CD4-positive, alpha-beta memory T cell (primary cell): ENCODE data around the gene CGGBP1. TPM values are rescaled to one million over a fixed set of nuclear protein-coding genes. Genes with fewer than 3 reads are reported as not detected.
"Not testable (repeated sequence)": the region's sequence is repeated elsewhere in the genome, so short reads cannot be mapped to it uniquely, and the experiment has no call there.

Experiments
- CTCF ChIA-PET: fragments of 350-600 bp; sonication (Branson Sonifier 250); formaldehyde crosslinking; loops from one replicate; lab custom pipeline; 2021; ENCODE audit warnings: inconsistent platforms; ENCODE audit not compliant: partially characterized antibody; lab: Charles Lee
- POLR2A ChIA-PET: fragments of 350-600 bp; sonication (Branson Sonifier 250); formaldehyde crosslinking; loops from one replicate; lab custom pipeline; 2021; ENCODE audit not compliant: partially characterized antibody; lab: Charles Lee
- DNase-seq, 5 donors: peaks; one replicate each; pipeline versions ENCODE4 v3.0.0 to v3.0.0-alpha.2; 2020 to 2022; ENCODE audit warnings: mixed read lengths in 1 of 5
- H3K27ac ChIP-seq: one replicate; pipeline ENCODE4 v1.7.0; 2013; ENCODE audit warnings: low read depth, low read length
- H3K27me3 ChIP-seq: 2 replicates; pipeline ENCODE4 v1.7.0; 2013; ENCODE audit warnings: mild to moderate bottlenecking, low read length, moderate library complexity; ENCODE audit not compliant: insufficient read depth
- H3K36me3 ChIP-seq: 2 replicates; pipeline ENCODE4 v1.7.0; 2013; ENCODE audit warnings: mild to moderate bottlenecking, low read length, moderate library complexity; ENCODE audit not compliant: insufficient read depth
- H3K4me1 ChIP-seq: 2 replicates; pipeline ENCODE4 v1.7.0; 2013; ENCODE audit warnings: mild to moderate bottlenecking, low read length, moderate library complexity; ENCODE audit not compliant: insufficient read depth
- H3K4me3 ChIP-seq, 2 donors: one replicate each; pipeline ENCODE4 v1.7.0; 2013; ENCODE audit warnings: low read length in 2 of 2, mild to moderate bottlenecking in 1 of 2
- H3K9me3 ChIP-seq, 2 donors: one replicate each; pipeline ENCODE4 v1.7.0; 2013; ENCODE audit warnings: low read length in 2 of 2, control low read depth in 1 of 2; ENCODE audit not compliant: control insufficient read depth in 1 of 2
- H3K27ac Mint-ChIP-seq, 7 donors: one replicate each; pipeline ENCODE4 v1.8.0; 2020 to 2021; ENCODE audit warnings: mixed read lengths in 7 of 7, mild to moderate bottlenecking in 6 of 7, inconsistent platforms in 3 of 7, moderate library complexity in 3 of 7
- H3K27me3 Mint-ChIP-seq, 2 donors: one replicate each; pipeline ENCODE4 v1.8.0; 2020 to 2021; ENCODE audit warnings: mixed read lengths in 2 of 2
- H3K36me3 Mint-ChIP-seq, 2 donors: one replicate each; pipeline ENCODE4 v1.8.0; 2020 to 2021; ENCODE audit warnings: mixed read lengths in 2 of 2, inconsistent platforms in 1 of 2, mild to moderate bottlenecking in 1 of 2
- H3K4me1 Mint-ChIP-seq, 4 donors: one replicate each; pipeline ENCODE4 v1.8.0; 2020 to 2021; ENCODE audit warnings: mixed read lengths in 4 of 4, mild to moderate bottlenecking in 1 of 4
- H3K4me3 Mint-ChIP-seq, 8 donors: one replicate each; pipeline ENCODE4 v1.8.0; 2020 to 2021; ENCODE audit warnings: mixed read lengths in 8 of 8, mild to moderate bottlenecking in 7 of 8, moderate library complexity in 6 of 8, inconsistent platforms in 3 of 8
- H3K9me3 Mint-ChIP-seq, 8 donors: one replicate each; pipeline ENCODE4 v1.8.0; 2020 to 2021; ENCODE audit warnings: mixed read lengths in 8 of 8, mild to moderate bottlenecking in 5 of 8, inconsistent platforms in 3 of 8, moderate library complexity in 1 of 8
- intact Hi-C: fragments of 100-400 bp; cut with micrococcal nuclease; formaldehyde crosslinking; loops from one replicate; pipeline ENCODE4 v1.15.1; 2023
- polyA plus RNA-seq, 2 donors: library from polyadenylated mRNA; unstranded; fragments of 300-500 nt; fragmentation: Illumina TruSeq; gene quantifications; one replicate each; pipeline ENCODE4 v1.2.3, GENCODE V29; 2021
- total RNA-seq, 2 experiments: library from RNA; stranded (reverse); gene quantifications; one replicate each; pipeline ENCODE4 v1.2.3, GENCODE V29; 2021

The CGGBP1 gene
- total and polyA plus RNA-seq, 4 experiments from 2014 or later: 94.2 to 159 (median 123) TPM

- POLR2A ChIA-PET: interaction anchor here (0.8 to 2.6 kb wide), 5 partner anchors 12 to 118 kb away, joined by 3 to 55 read pairs (median 3); partner anchors contain the start of genes C3orf38, CGGBP1 and ZNF654
- peak overlapping the region; percentile 78 to 92 (median 90) for H3K4me3 Mint-ChIP-seq
- Histone ChIP-seq H3K27ac (peak overlapping the region; percentile 61), H3K4me1 (peaks cover 19% of the 10 kb centered on the region), H3K9me3 (no peaks in the 10 kb centered on the region), H3K27me3 (no peaks in the 10 kb centered on the region), H3K36me3 (no peaks in the 10 kb centered on the region), H3K4me3 (peak overlapping the region; percentile 52 to 54)
- peaks cover 22 to 41% (median 32%) of the 10 kb centered on the region in 4 donors for H3K4me1 Mint-ChIP-seq
- H3K36me3 Mint-ChIP-seq: no peaks in the 10 kb centered on the region
- CTCF ChIA-PET: interaction anchor here (0.6 to 1.2 kb wide), 4 partner anchors 27 to 733 kb away, joined by 3 to 5 read pairs (median 4); partner anchors contain the start of gene CGGBP1
- intact Hi-C loops: loop anchor here (1.0 to 2.0 kb wide), 2 partner anchors 27 to 28 kb away; partner anchors contain the start of genes CGGBP1 and ZNF654
- DNase-seq: peak in 4 of 5 donors; percentile 49 to 62 (median 58)
- no peaks in the 10 kb centered on the region for H3K27me3 Mint-ChIP-seq
- peaks cover 0 to 4% (median 0%) of the 10 kb centered on the region in 8 donors for H3K9me3 Mint-ChIP-seq
- H3K27ac Mint-ChIP-seq: peak overlapping the region; percentile 80 to 98 (median 96)
These were observed 27.1 kb downstream of the CGGBP1 start for GRCh38 chr3:88031642-88032077.

GRCh38 chr3:88030210-88030609, 28.6 kb downstream of the CGGBP1 start:
- intact Hi-C loops: loop anchor here (2.0 kb wide), 1 partner anchor 25 kb away; no protein-coding TSS in a partner anchor
- peaks cover 22 to 41% (median 32%) of the 10 kb centered on the region in 4 donors for H3K4me1 Mint-ChIP-seq
- ChIA-PET CTCF (interaction anchor here (1.5 kb wide), 2 partner anchors 25 to 28 kb away, joined by 4 to 5 read pairs; no protein-coding TSS in a partner anchor), POLR2A (interaction anchor here (3.1 kb wide), 1 partner anchor 29 kb away, joined by 22 read pairs; the partner anchor contains the start of genes CGGBP1 and ZNF654)
- H3K27me3 ChIP-seq: no peaks in the 10 kb centered on the region
- H3K36me3 ChIP-seq: no peaks in the 10 kb centered on the region
- H3K9me3 Mint-ChIP-seq: peaks cover 0 to 4% (median 0%) of the 10 kb centered on the region in 8 donors
- no peak overlapping the region for H3K4me3 ChIP-seq
- H3K4me3 Mint-ChIP-seq: peak overlapping the region; percentile 64 to 80 (median 72)
- no peaks in the 10 kb centered on the region for H3K27me3 Mint-ChIP-seq
- no peak overlapping the region for H3K27ac ChIP-seq
- peak overlapping the region in 6 of 7 donors; percentile 43 to 88 (median 77) for H3K27ac Mint-ChIP-seq
- H3K4me1 ChIP-seq: peaks cover 19% of the 10 kb centered on the region
- DNase-seq: peak in 1 of 5 donors; percentile 14
- no peaks in the 10 kb centered on the region for H3K9me3 ChIP-seq
- no peaks in the 10 kb centered on the region for H3K36me3 Mint-ChIP-seq

- Histone ChIP-seq H3K36me3 (no peaks in the 10 kb centered on the region), H3K27ac (no peak overlapping the region), H3K27me3 (no peaks in the 10 kb centered on the region), H3K4me3 (no peak overlapping the region), H3K4me1 (peaks cover 19% of the 10 kb centered on the region), H3K9me3 (no peaks in the 10 kb centered on the region)
- no peak overlapping the region for H3K4me3 Mint-ChIP-seq
- peaks cover 19 to 39% (median 31%) of the 10 kb centered on the region in 4 donors for H3K4me1 Mint-ChIP-seq
- no peaks in the 10 kb centered on the region for H3K27me3 Mint-ChIP-seq
- intact Hi-C loops: no loop called here
- ChIA-PET CTCF (interaction anchor here (1.0 to 1.5 kb wide), 4 partner anchors 9 to 731 kb away, joined by 3 to 5 read pairs (median 4); no protein-coding TSS in a partner anchor), POLR2A (interaction anchor here (0.9 to 3.1 kb wide), 2 partner anchors 30 to 122 kb away, joined by 3 to 22 read pairs; partner anchors contain the start of genes CGGBP1 and ZNF654)
- no peaks in the 10 kb centered on the region for H3K36me3 Mint-ChIP-seq
- DNase-seq: no peak
- H3K9me3 Mint-ChIP-seq: peaks cover 0 to 4% (median 0%) of the 10 kb centered on the region in 8 donors
- H3K27ac Mint-ChIP-seq: peak overlapping the region in 2 of 7 donors; percentile 0 to 72
These were observed 29.9 kb downstream of the CGGBP1 start for GRCh38 chr3:88028876-88029275.

- POLR2A ChIA-PET: no interaction called here
- Histone ChIP-seq H3K4me1 (peaks cover under 1% of the 10 kb centered on the region), H3K27me3 (no peaks in the 10 kb centered on the region), H3K9me3 (no peaks in the 10 kb centered on the region), H3K27ac (no peak overlapping the region), H3K36me3 (no peaks in the 10 kb centered on the region), H3K4me3 (no peak overlapping the region)
- H3K4me1 Mint-ChIP-seq: peaks cover 8 to 13% (median 10%) of the 10 kb centered on the region in 4 donors
- no peaks in the 10 kb centered on the region for H3K36me3 Mint-ChIP-seq
- no peak overlapping the region for H3K4me3 Mint-ChIP-seq
- DNase-seq: no peak
- CTCF ChIA-PET: no interaction called here
- no peaks in the 10 kb centered on the region for H3K27me3 Mint-ChIP-seq
- intact Hi-C loops: no loop called here
- peak overlapping the region in 4 of 7 donors; percentile 51 to 72 (median 68) for H3K27ac Mint-ChIP-seq
- H3K9me3 Mint-ChIP-seq: peaks cover 0 to 2% (median 0%) of the 10 kb centered on the region in 8 donors
These were observed 33.7 kb downstream of the CGGBP1 start for GRCh38 chr3:88025001-88025552.

- peak overlapping the region in 2 of 8 donors; percentile 8 to 14 for H3K4me3 Mint-ChIP-seq
- CTCF ChIA-PET: interaction anchor here (0.9 to 1.5 kb wide), 4 partner anchors 9 to 94 kb away, joined by 3 to 4 read pairs (median 3); no protein-coding TSS in a partner anchor
- intact Hi-C loops: no loop called here
These were observed 39.8 kb downstream of the CGGBP1 start for GRCh38 chr3:88019024-88019423.

GRCh38 chr3:88015656-88016055, 43.1 kb downstream of the CGGBP1 start:
- H3K27ac Mint-ChIP-seq, DNase-seq, H3K27ac ChIP-seq: not testable (repeated sequence)

More at GRCh38 chr3:88019024-88019423, 39.8 kb downstream of the CGGBP1 start:
- no peaks in the 10 kb centered on the region for H3K36me3 ChIP-seq
- H3K27me3 ChIP-seq: no peaks in the 10 kb centered on the region
- H3K27ac Mint-ChIP-seq: no peak overlapping the region
- no peaks in the 10 kb centered on the region for H3K4me1 ChIP-seq
- no peak overlapping the region for H3K4me3 ChIP-seq
- no peaks in the 10 kb centered on the region for H3K9me3 ChIP-seq
- H3K9me3 Mint-ChIP-seq: no peaks in the 10 kb centered on the region
- H3K27ac ChIP-seq: no peak overlapping the region
- peak in 1 of 5 donors; percentile 12 for DNase-seq
- peaks cover 5 to 16% (median 11%) of the 10 kb centered on the region in 4 donors for H3K4me1 Mint-ChIP-seq
- H3K36me3 Mint-ChIP-seq: no peaks in the 10 kb centered on the region
- H3K27me3 Mint-ChIP-seq: peaks cover 2 to 4% of the 10 kb centered on the region in 2 donors
- POLR2A ChIA-PET: interaction anchor here (1.3 to 1.8 kb wide), 2 partner anchors 12 to 40 kb away, joined by 3 to 8 read pairs; partner anchors contain the start of genes CGGBP1 and ZNF654

GRCh38 chr3:88013592-88013991, 45.2 kb downstream of the CGGBP1 start:
- Histone ChIP-seq H3K27ac (no peak overlapping the region), H3K9me3 (no peaks in the 10 kb centered on the region), H3K4me3 (no peak overlapping the region), H3K27me3 (no peaks in the 10 kb centered on the region), H3K36me3 (no peaks in the 10 kb centered on the region), H3K4me1 (no peaks in the 10 kb centered on the region)
- DNase-seq: no peak
- Mint-ChIP-seq H3K4me3 (no peak overlapping the region), H3K4me1 (peaks cover 3 to 12% (median 7%) of the 10 kb centered on the region in 4 donors), H3K36me3 (no peaks in the 10 kb centered on the region), H3K27me3 (peaks cover 4% of the 10 kb centered on the region in 2 donors), H3K27ac (no peak overlapping the region), H3K9me3 (no peaks in the 10 kb centered on the region)
- CTCF ChIA-PET: interaction anchor here (1.0 to 1.5 kb wide), 2 partner anchors 45 to 99 kb away, joined by 3 read pairs; partner anchors contain the start of gene CGGBP1
- POLR2A ChIA-PET: no interaction called here
- intact Hi-C loops: no loop called here

More at GRCh38 chr3:88015656-88016055, 43.1 kb downstream of the CGGBP1 start:
- CTCF ChIA-PET: interaction anchor here (0.9 to 2.4 kb wide), 2 partner anchors 14 to 98 kb away, joined by 3 to 8 read pairs; no protein-coding TSS in a partner anchor
- H3K4me1 ChIP-seq, H3K36me3 ChIP-seq, H3K27me3 Mint-ChIP-seq, H3K9me3 Mint-ChIP-seq, H3K4me3 ChIP-seq, H3K9me3 ChIP-seq, H3K27me3 ChIP-seq, POLR2A ChIA-PET, H3K36me3 Mint-ChIP-seq, intact Hi-C loops, H3K4me3 Mint-ChIP-seq: not testable (repeated sequence)
- peaks cover 5 to 16% (median 10%) of the 10 kb centered on the region in 4 donors for H3K4me1 Mint-ChIP-seq
